Measurements from ENCODE around the gene MON1A.
A peak's percentile ranks its signal among the peaks of the same experiment; 100 is the strongest.
"Not testable (repeated sequence)": the region's sequence is repeated elsewhere in the genome, so short reads cannot be mapped to it uniquely, and the experiment has no call there.

MON1A gene

DNA sequence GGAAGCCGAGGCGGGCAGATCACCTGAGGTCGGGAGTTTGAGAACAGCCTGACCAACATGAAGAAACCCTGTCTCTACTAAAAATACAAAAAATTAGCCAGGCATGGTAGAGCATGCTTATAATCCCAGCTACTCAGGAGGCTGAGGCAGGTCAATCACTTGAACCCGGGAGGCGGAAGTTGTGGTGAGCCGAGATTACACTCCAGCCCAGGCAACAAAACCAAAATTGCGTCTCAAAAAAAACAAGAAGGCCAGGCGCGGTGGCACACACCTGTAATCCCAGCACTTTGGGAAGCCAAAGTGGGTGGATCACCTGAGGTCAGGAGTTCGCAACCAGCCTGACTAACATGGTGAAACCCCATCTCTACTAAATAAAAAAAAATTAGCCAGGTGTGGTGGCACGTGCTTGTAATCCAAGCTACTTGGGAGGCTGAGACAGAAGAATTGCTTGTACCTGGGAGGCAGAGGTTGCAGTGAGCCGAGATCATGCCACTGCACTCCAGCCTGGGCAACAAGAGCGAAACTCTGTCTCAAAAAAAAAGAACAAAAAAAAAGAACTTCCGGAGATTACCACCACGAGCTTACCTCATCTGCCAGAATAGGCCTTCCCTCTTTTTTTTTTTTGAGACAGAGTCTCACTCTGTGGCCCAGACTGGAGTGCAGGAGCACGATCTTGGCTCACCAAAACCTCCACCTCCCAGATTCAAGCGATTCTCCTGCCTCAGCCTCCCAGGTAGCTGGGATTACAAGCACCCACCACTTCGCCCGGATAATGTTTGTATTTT is 11.6 kb downstream of the MON1A start:
- DNase-seq: not testable (repeated sequence)

DNA sequence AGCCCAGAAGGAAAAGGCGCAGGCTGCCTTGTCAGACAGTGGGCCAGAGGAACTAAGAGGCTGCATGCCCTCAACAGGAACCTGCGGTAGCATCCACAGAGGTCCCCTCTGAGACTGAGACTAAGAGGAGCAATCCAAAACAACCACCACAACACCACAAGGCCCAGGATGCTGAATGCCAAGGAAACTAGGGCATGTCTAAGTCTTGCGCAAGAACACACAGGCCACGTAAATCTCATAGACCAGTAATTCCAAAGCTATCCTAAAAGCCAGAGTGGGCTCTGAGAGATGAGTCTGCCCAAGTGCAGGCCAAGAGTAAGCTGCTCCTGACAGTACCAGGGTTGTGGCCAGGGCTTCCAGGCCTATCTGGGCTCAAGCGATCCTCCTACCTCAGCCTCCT is 12.9 kb downstream of the MON1A start:
- no peak for DNase-seq

DNA sequence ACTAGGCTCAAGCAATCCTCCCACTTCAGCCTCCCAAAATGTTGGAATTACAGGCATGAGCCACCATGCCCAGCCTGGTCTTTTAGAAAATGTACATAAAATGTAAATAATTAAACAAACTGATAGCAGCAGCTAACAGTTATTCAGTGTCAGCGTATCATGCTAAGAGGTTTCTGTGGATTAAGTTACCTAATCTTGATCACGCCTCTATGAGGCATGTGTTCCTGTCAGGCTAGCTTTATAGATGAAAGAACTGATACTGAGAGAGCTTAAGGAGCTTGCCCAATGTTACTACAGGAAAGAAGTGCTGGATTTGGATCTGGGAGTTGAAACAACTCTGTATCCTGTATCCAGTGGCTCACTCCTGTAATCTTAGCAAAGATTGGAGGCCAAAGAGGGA is 14.7 kb downstream of the MON1A start:
- DNase-seq: no peak

DNA sequence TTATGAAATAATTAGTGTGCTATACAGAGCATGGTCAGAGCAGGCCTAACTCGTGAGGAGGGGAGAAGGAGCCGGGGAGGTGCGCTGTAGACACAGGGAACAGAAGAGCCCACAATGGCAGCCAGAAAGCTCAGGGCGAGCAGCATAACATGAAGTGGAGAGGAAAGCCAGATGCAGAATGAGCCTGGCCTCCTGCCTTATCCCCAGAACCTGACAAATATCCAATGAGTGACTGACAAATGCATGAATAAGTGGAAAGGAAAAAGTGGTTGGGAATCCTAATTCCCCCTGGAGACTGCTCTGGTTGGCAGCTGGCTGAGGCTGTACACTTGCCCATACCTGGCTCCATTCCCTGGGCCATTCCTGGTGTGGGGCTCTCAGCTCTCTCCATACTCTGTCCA is 16.7 kb downstream of the MON1A start:
- DNase-seq: no peak

DNA sequence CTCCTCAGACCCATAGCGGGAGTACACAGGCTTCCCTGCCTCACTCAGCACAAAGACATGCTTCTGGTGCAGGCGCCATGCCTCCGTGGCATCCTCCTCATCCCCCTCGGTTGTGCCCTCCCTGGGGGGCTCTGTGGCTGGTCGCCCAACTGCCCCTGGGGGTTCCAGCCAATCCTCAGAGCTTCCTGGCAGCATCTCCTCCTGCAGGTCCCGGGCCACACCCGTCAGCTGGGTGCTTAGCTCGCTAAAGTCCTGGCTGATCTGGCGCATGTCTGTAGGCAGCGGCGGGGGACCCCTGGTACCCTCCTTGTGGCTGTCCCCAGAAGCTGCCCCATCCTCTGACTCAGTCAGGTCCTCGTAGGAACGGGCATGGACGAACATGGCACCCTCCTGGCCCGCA is 18.0 kb downstream of the MON1A start:
- no peak for DNase-seq

DNA sequence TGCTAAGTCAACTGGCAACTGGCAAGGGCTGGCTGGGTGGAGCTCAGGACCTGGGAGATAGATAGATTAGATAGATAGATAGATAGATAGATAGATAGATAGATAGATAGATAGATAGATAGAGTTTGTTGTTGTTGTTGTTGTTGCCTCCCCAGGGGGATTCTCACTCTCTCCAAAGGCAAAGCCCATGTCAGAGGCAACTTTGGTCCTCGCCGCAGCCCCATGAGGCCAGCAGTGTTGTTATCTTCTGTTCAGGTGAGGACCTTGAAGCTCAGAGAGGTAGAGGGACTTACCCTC is 18.5 kb downstream of the MON1A start:
- no peak for DNase-seq

DNA sequence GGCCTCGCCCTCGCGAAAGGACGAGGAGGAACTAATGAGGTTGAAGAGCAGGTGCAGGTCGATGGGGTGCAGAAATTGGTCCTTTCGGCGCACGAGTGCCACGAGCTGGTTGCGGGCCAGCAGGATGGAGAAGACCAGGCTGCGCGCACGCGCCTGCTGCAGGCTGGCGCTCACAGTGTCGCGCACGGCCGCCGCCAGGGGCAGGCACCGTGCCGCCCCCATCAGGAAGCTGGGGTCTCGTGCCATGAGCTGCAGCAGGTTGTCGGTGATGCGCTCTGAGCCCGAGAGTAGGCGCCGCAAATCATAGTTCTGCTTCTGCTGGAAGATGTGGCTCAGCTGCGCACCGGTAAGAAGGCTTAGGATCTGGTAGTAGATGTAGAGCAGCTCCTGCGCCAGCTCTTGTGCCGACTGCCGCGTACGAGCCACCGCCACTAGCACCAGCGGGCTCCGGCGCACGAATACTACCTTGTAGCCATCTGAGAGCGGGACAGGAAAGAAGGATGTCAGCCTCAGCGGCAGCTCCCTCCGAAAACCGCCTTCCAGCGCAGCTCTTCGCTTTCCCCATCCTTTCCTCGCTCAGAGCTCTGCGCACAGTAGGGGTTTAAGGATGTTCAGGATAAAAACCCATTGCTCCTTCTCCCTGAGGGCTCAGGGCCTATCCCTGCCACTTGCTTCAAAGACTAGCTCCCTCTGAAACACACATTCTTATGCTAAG is 19.0 kb downstream of the MON1A start:
- DNase-seq: no peak

DNA sequence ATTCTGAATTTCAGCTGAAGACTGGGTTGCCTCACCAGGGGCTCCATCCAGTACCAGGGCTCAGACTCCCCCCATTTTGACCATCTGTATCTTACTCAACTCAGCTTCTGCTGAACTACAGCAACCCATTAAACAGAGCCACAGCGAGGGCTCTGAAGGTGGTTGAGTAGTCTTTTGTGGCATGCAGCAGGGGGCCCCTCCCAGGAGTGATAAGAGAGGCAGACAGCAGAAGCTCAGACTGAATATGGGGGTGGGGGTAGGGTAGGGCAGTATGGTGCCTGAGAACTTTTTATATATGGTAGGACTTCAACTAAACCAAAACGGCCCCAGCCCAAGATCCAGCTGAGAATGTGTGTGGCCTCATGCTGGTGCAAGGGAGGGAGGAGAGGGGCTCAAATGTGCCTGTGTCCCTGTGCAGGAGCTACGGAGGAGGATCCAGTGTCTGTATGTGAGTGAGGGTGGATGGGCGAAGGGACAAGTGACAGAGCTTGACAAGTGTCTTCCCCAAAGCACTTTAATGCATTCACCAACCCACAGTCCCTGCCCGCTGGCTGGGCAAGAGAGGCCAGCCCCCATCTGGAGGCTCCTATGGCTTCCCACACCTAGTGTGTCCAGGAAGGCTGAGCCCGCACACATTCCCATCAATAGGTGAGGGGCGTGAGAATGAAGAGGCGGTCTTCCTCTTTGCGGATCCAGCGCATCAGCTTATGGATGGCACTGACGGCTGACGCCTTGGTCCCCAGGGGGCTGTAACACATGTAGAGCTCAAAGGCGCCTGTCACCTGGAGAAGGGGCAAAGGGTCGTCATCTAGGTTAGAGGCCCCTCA is 21.0 kb downstream of the MON1A start:
- no peak for DNase-seq

DNA sequence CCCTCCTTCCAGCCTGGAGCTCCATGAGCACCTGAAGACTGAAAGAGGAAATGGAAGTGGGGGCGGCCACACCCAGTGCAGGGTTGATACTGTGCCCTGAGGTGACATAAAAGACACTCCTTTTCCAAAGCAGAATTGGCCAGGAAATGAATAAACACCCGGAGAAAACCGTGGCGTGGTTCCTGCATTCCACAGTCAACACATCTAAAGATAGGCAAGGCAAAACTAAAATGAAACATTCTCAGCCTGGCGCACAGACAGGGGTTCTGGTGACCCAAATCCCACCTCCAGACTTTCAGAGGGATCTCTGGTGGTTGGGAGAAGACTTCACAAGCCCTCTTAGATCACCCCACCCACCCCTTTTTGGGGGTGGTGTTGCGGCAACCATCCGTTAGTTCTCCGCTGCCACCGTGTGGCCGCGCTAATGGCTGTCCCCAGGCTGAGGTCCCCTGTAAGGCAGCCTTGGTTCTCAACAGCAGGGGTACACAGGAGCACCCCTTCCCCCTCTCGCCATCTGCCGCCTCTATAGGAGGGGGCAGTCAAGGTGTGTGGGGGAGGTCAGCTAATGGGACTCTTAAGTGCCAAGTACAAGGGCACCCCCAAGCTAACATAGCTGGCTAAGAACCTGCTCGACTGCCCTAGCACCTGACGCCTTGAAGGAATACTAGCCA is 23.4 kb downstream of the MON1A start:
- peak in 1 of 4 experiments; percentile 13 for DNase-seq

DNA sequence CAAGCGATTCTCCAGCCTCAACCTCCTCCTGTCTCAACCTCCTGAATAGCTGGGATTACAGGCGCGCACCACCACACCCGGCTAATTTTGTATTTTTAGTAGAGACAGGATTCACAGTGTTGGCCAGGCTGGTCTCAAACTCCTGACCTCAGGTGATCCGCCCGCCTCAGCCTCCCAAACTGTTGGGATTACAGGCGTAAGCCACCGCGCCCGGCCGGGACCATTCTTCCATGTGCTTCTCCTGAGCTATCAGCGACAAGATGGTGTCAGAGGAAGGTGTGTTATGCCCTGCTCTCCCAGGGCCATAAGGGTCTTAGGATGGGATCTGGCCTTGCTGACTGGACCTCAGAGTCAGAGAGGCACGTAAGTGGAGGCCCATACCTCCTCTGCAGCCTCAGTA is 25.2 kb downstream of the MON1A start:
- not testable (repeated sequence) for DNase-seq

DNA sequence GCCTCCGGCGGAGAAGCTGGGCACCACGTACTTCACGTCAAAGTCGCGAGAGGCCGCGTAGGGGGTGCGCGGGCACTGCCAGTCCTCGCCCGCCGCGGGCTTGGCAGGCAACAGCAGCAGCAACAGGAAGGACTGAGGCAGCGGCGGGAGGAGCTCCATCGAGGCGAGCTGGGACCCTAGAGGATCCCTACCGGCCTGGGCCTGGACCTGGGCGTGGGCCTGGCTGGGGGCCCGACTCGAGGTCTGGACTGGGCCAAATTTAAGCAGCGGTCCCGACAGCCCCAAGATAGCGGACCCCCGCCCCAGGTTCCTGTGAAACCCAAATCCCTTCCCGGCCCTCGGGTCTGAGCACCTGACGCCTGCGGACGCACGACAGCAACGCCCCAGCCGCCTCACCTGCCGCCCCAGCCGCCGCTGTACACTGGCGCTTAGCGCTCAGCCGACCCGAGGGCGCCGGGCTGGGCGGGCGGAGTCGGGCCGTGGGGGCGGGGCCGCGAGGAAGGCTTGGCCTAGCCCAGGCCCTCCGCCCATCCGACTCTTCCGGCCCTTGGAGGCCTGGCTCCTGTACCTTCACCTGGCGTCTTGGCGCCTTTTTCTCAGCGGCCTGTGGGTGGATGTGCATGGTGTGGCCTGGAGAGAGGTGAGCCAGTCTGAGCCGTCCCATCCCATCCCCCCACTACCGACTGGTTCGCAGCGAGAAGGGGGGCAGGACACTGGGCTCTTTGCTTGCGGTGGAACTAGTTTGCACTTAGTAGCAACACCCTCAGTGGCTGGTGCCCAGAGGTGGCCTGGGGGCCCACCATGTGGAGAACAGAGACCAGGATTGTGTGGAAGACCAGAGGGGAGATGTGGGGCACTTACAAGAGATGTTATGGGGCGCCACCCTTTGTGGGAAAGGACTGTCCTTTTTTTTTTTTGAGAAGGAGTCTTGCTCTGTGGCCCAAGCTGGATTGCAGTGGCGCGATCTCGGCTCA is 25.9 kb downstream of the MON1A start, which contains the start of gene MST1R:
TSS of gene MST1R (minus strand) at position 423 of the 974 bp plus-strand sequence. CDS start at position 159, 264 bp downstream.
- DNase-seq: peak; percentile 48 to 77 (median 62)

DNA sequence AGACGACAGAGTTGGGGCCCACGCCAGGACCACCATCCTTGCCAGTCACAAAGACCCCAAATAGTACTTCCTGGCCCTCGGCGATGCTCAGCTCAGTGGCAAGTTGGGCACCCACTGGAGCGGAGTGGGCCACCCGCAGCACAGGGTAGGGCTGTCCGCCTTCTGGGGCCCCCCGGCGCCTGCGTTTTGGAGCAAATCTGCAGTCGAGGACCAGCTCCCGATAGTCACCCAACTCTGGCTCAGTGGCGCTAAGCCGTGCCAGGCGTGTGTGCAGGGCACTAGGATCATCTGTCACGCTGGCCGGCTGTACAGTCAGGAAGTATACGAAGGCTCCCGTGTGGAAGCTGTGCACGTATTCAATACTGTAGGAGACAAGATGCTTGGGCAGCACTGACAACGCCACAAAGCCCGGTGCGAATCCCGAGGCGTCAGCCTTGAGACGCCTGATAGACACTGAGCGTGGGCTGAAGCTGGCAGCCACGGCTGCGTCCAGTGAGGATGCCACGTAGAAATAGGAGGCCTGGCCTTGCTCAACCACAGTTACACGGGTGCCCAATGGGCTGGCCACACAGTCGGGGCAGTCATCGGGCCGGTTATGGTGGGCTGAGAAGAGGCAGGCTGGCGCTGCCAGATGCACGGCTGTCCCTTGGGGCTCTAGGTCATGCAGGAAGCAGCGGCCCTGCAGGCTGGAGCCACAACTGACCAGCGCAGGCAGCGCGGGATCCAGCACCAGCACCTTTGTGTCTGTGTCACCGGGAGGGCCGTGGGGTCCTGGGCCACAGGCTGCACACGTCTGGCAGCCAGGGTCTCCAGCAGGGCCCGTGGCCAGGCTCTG is 26.9 kb downstream of the MON1A start:
- DNase-seq: no peak

DNA sequence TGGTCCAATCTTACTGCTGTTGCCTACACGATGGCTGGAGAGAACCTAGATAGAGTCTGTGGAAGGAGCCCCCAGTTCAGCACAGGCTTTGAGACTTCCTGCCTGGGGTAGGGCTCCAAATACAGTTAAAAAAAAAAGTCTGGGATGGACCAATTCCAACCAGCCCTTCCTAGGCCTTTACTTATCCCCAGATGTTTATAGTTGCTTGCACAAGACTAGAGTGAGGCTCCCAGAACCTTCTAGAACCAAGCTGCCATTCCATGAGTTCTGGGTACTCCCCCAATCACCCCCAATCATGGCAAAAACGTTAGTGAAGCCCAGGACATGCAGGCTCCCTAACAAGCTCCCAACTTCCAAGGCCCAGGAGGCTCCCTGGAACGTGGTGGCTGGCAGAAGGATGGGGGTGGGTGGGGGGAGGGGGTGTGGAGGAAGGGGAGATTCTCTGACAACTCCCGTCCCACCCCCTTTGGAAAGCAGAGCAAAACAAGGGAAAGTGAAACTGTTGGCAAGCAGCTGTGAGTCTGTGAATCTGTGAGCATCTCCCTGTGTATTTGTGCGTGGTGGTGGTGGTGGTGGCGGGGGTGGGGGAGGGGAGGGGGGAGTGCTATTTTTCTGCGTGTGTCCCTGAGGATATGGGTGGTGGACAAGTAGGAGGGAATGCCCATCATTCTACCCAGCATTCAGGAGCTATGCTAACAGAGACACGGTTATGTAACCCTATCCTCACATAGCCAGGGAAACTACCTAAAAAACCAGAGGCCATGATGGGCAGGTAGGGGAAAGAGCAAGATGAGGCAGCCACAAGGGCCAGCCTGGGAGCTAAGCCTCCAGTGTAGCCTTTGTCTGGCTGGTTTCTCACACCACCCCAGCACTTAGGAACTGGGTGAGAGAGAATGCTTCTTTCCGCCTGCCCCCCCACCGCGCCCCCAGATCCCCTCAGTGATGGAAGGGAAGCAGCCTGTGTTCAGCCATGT is 28.0 kb downstream of the MON1A start:
- no peak for DNase-seq

DNA sequence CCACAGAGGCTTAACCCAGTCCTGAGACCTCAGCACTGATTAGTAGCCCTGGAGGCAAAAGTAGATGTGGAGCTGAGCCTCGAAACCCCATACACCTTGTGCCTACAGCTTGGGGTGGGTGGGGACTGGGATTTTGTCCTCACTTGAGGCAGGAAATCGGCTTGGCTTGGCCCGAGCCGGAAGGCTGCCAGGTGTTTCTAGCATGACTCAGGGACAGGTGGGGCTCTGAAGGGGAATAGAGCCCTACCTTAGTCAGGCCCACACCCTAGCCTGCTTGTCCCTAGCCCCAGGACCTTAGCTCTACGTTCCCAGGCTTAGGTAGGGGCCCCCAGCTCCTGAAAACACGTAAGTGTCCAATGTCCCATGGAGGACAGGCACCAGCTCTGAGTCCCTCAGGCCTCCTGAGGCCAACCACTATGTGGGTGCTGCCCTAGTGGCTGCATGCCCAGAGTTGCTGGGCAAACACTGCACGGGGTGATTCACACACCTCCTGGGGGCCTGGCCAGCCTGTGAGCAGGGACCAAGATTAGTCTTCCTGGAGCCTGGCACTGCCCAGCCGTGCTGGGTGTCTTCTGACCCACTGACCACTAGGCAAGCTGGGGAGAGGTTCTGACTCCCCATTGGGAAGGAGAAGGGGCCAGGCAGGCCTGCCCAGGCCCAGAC is 29.0 kb downstream of the MON1A start:
- no peak for DNase-seq

DNA sequence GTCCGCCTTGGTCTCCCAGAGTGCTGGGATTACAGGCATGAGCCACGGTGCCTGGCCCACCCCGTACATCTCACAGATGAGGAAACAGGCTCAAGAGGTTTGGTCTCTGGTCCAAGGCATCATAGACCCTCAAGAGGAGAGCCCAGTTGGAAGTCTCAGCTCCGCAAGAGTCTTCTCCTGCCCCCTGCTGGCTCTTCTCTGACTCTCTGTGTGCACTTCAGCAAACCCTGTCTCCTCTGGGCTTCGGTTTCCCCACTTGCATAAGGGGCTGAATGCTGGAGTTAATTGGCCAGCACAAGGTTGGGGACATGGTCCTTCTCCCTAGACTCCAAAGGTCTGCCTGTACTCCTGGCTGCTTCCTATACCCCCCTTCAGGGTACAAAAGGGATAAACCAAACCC is 29.8 kb downstream of the MON1A start:
- no peak for DNase-seq

DNA sequence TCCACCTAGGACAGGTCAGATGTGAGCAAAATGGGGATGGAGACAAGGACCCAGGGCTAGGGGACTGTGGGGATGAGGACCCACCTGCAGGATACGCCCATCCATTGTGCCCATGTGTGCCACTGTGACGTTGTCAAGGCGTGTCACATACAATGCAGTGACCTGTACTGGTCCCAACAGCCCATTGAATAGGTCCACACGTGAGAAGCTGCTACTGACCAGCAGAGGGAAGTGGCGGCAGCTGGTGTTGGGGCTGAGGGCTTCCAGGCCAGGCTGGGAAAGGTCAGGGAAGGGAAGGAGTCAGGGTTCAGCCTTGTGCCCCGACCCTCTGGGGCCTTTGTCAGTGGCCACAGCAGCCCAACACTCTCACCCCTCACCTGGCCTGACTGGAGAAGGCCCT is 30.6 kb downstream of the MON1A start:
- no peak for DNase-seq

DNA sequence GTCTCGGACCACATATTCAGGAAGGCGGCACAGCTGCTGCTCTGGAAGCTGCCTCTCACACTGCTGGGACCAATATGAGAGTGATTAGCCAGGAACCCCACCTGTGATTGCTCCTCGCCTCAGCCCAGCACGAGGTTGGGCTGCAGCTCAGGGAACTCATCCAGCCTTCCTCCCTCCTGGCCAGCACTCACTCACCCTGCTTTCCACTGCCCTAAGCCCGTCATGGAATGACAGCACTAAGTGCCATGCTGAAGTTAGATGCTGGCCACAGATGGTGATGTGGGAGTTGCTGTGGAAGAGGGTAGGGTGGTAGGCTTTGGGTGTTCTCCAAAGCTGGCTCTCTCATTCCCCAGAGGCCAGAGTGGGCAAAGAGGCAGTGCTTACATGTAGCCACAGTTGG is 33.3 kb downstream of the MON1A start:
- no peak for DNase-seq

DNA sequence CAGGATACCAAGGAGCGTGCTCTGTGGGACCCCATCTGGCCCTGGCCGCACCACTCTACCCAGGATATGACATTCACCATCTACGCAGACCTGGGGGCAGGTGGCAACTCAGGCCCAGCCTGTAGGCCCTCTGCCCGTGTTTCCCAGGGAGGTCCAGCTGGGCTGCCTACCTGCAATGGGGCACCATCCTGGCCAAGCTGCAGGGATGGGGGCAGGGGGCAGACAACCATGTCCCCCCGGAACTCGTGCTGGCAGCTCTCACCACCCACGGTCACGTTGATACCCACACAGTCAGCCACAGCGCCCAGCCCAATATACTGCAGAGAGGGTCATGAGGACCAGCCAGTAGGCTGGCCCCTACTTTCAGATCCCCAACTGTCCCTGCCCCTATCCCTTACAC is 33.8 kb downstream of the MON1A start:
- no peak for DNase-seq

DNA sequence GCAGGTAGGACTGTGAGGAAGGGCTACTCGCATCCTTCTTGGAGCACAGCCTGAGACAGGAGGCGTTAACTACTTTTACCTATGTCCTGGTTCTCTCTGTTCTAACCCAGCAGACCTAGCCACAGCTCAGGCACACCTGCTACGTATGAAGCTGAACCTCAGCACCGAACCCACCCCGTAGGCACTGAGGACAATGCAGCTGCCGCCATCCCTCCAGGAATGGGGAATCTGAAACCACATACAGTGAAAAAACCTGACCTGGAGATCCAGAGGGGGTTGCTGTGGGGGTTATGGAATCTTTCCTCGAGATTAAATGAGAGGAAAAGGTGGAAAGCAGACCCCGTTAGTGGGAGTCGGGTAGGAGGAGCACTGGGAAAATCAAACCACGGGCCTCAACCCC is 40.3 kb downstream of the MON1A start:
- no peak for DNase-seq

All from activated CD4-positive, CD25-positive, alpha-beta regulatory T cell (primary cell).